MM.1S (cell line): ENCODE results near the gene CRADD.
"Not testable (repeated sequence)": the region's sequence is repeated elsewhere in the genome, so short reads cannot be mapped to it uniquely, and the experiment has no call there.

ENCODE experiments used
- DNase-seq: peaks from one replicate; pipeline ENCODE4 v3.0.0-alpha.2; 2015
- H2AFZ ChIP-seq: fragments of 300-600 bp; sonication (generic); 2 replicates; pipeline ENCODE4 v1.6.0; 2016; ENCODE audit warnings: antibody characterized with exemption, low read length
- H3F3A ChIP-seq: fragments of 300-600 bp; sonication (generic); 2 replicates; pipeline ENCODE4 v1.6.1; 2016; ENCODE audit warnings: mild to moderate bottlenecking, antibody characterized with exemption, low read length, moderate library complexity, mixed read lengths; ENCODE audit not compliant: insufficient read depth
- H3K27ac ChIP-seq: fragments of 300-600 bp; sonication (generic); 2 replicates; pipeline ENCODE4 v1.5.1; 2016; ENCODE audit warnings: mild to moderate bottlenecking, low read length
- H3K27me3 ChIP-seq: fragments of 300-600 bp; sonication (generic); replicated peaks from 2 replicates; pipeline ENCODE4 v1.6.0; 2016; ENCODE audit warnings: low read length; ENCODE audit not compliant: insufficient read depth
- H3K36me3 ChIP-seq: fragments of 300-600 bp; sonication (generic); replicated peaks from 2 replicates; pipeline ENCODE4 v1.6.1; 2016; ENCODE audit warnings: mild to moderate bottlenecking, low read length, mixed read lengths; ENCODE audit not compliant: insufficient read depth
- H3K4me1 ChIP-seq: fragments of 300-600 bp; sonication (generic); 2 replicates; pipeline ENCODE4 v1.6.1; 2016; ENCODE audit warnings: low read length, mixed read lengths
- H3K4me2 ChIP-seq: fragments of 300-600 bp; sonication (generic); 2 replicates; pipeline ENCODE4 v1.6.0; 2016; ENCODE audit warnings: low read depth, low read length
- H3K4me3 ChIP-seq: fragments of 300-600 bp; sonication (generic); 2 replicates; pipeline ENCODE4 v1.5.1; 2016; ENCODE audit warnings: low read length, mixed read lengths
- H3K79me2 ChIP-seq: fragments of 300-600 bp; sonication (generic); 2 replicates; pipeline ENCODE4 v1.6.1; 2016; ENCODE audit warnings: mixed run types, low read length, mixed read lengths
- H3K9ac ChIP-seq: fragments of 300-600 bp; sonication (generic); 2 replicates; pipeline ENCODE4 v1.6.1; 2016; ENCODE audit warnings: low read length, mixed read lengths
- H3K9me2 ChIP-seq: fragments of 300-600 bp; sonication (generic); replicated peaks from 2 replicates; pipeline ENCODE4 v1.6.1; 2016; ENCODE audit warnings: mild to moderate bottlenecking, low read length, mixed read lengths; ENCODE audit not compliant: insufficient read depth
- H3K9me3 ChIP-seq: fragments of 300-600 bp; sonication (generic); replicated peaks from 2 replicates; pipeline ENCODE4 v1.6.1; 2016; ENCODE audit warnings: mild to moderate bottlenecking, low read length, mixed read lengths; ENCODE audit not compliant: insufficient read depth
- H4K20me1 ChIP-seq: fragments of 300-600 bp; sonication (generic); 2 replicates; pipeline ENCODE4 v1.6.1; 2016; ENCODE audit warnings: mild to moderate bottlenecking, low read length, moderate library complexity, mixed read lengths; ENCODE audit not compliant: insufficient read depth
- EZH2 ChIP-seq: fragments of 300-600 bp; sonication (generic); optimal IDR thresholded peaks from 2 replicates; pipeline ENCODE3; 2017; ENCODE audit warnings: low read depth, mild to moderate bottlenecking, antibody characterized with exemption, low read length, mixed read lengths
- EZH2phosphoT487 ChIP-seq: fragments of 300-600 bp; sonication (generic); IDR thresholded peaks from 2 replicates; pipeline ENCODE4 v1.6.1; 2018; ENCODE audit warnings: antibody characterized with exemption, low read length
- TF ChIP-seq, protein P1 (sequence below): fragments of 300-600 bp; sonication (generic); IDR thresholded peaks from 2 replicates; pipeline ENCODE4 v1.5.1; 2016; ENCODE audit warnings: antibody characterized with exemption, low read length, mixed read lengths

CRADD gene

DNA sequence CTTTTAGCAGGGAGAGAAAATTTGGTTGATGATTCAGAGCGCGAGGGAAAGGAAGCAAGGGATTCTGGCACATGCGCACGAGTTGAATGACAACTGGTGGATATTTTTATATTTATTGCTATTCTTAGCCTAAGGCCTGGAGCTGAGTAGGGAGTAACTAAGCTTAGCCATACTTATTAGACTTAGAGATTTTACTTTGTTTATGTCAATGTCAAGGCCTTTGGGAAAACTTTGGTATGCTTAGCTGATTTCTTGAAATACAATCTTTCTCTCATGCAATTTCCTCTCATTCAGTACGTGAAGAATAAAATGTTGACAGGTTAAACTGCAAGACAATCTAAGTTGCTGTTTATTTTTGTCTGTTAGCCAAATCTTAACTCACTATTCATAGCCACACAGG is 101.1 kb downstream of the CRADD start:
- Histone ChIP-seq H3K36me3 (no peaks in the 10 kb centered on the region), H3K9me2 (no peaks in the 10 kb centered on the region), H3K9ac (no peak overlapping the region), H3K27me3 (no peaks in the 10 kb centered on the region), H3K79me2 (no peaks in the 10 kb centered on the region), H2AFZ (no peak overlapping the region), H3K4me2 (no peak overlapping the region), H3K27ac (no peak overlapping the region), H3F3A (no peaks in the 10 kb centered on the region), H3K9me3 (no peaks in the 10 kb centered on the region), H3K4me1 (no peaks in the 10 kb centered on the region), H4K20me1 (no peaks in the 10 kb centered on the region), H3K4me3 (no peak overlapping the region)
- TF ChIP-seq EZH2 (no peak), EZH2phosphoT487 (no peak)
- TF ChIP-seq, protein P1, sequence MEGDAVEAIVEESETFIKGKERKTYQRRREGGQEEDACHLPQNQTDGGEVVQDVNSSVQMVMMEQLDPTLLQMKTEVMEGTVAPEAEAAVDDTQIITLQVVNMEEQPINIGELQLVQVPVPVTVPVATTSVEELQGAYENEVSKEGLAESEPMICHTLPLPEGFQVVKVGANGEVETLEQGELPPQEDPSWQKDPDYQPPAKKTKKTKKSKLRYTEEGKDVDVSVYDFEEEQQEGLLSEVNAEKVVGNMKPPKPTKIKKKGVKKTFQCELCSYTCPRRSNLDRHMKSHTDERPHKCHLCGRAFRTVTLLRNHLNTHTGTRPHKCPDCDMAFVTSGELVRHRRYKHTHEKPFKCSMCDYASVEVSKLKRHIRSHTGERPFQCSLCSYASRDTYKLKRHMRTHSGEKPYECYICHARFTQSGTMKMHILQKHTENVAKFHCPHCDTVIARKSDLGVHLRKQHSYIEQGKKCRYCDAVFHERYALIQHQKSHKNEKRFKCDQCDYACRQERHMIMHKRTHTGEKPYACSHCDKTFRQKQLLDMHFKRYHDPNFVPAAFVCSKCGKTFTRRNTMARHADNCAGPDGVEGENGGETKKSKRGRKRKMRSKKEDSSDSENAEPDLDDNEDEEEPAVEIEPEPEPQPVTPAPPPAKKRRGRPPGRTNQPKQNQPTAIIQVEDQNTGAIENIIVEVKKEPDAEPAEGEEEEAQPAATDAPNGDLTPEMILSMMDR = no peak
- DNase-seq = no peak

DNA sequence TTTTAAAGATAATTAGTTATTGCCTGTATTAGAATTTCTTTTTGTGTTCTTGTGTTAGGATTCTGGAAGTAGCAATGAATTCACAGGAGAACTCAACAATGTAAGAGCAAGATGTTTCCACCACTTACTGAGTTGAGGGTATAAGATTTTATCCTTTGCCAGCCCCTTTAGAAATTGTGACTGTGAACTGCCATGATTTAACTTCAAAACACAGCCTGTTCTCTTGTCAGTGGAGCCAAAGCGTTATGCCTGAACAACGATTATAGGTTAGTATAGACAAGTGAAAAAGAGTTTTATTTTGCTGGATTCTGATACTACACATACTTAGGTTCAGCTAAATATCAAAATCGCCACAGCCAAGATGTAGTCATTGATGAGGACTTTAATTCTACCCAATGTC is 101.6 kb downstream of the CRADD start:
- Histone ChIP-seq H3F3A (no peaks in the 10 kb centered on the region), H3K9me2 (no peaks in the 10 kb centered on the region), H3K27me3 (no peaks in the 10 kb centered on the region), H3K4me1 (no peaks in the 10 kb centered on the region), H4K20me1 (no peaks in the 10 kb centered on the region), H3K4me2 (no peak overlapping the region), H3K79me2 (no peaks in the 10 kb centered on the region), H3K27ac (no peak overlapping the region), H3K36me3 (no peaks in the 10 kb centered on the region), H3K9me3 (no peaks in the 10 kb centered on the region), H2AFZ (no peak overlapping the region), H3K9ac (no peak overlapping the region), H3K4me3 (no peak overlapping the region)
- no peak for DNase-seq
- TF ChIP-seq, protein P1 = no peak
- TF ChIP-seq EZH2phosphoT487 (no peak), EZH2 (no peak)

DNA sequence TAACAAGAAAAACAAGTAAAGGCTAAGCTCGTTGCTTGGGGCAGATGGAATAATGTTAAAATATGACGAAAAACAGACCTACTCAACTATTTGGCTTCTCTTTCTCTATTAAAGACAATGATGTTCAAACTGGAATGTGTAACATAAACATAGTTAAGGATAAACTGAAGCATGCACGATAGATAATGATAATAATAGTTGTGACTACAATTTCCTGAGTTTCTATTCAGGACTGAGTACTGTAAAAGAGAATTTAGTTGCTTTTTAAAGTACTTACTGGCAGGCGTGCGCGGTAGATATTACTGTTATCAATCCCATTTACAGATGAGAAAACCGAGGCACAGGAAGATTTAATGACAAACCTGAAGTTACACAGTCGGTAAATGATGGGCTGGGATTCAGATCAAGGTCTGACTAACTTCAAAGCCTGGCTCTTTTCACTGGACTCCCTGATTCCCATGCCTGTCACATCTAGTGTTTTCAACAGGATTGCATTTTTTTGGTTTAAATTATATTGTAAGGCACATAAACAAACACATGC is 103.0 kb downstream of the CRADD start:
- Histone ChIP-seq H3K9ac (no peak overlapping the region), H4K20me1 (no peaks in the 10 kb centered on the region), H3K27ac (no peak overlapping the region), H3K79me2 (no peaks in the 10 kb centered on the region), H3K9me2 (no peaks in the 10 kb centered on the region), H3F3A (no peaks in the 10 kb centered on the region), H3K27me3 (no peaks in the 10 kb centered on the region), H3K9me3 (no peaks in the 10 kb centered on the region), H3K4me3 (no peak overlapping the region), H2AFZ (no peak overlapping the region), H3K4me2 (no peak overlapping the region), H3K4me1 (no peaks in the 10 kb centered on the region), H3K36me3 (no peaks in the 10 kb centered on the region)
- TF ChIP-seq, protein P1 = no peak
- TF ChIP-seq EZH2phosphoT487 = no peak
- no peak for DNase-seq

DNA sequence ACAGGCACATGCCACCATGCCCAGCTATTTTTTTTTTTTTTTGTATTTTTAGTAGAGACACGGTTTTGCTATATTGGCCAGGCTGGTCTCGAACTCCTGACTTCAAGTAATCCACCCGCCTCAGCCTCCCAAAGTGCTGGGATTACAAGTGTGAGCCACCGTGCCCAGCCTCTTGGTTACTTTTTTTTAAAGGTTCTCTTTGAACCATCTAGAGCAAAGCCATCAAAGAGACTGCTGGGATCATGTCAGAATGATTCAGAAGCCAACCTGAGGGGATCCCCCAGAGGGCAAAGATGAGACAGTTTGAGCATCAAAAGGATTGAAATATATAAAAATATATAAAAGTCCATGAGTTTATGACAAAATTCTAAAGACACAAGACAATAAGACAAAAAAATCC is 103.7 kb downstream of the CRADD start:
- not testable (repeated sequence) for H3K9me2 ChIP-seq, H3K36me3 ChIP-seq, DNase-seq, H3K9ac ChIP-seq, H3F3A ChIP-seq, H3K4me3 ChIP-seq, H2AFZ ChIP-seq, H3K4me2 ChIP-seq, H3K27ac ChIP-seq, H3K4me1 ChIP-seq, H3K9me3 ChIP-seq, H4K20me1 ChIP-seq, H3K27me3 ChIP-seq, H3K79me2 ChIP-seq

DNA sequence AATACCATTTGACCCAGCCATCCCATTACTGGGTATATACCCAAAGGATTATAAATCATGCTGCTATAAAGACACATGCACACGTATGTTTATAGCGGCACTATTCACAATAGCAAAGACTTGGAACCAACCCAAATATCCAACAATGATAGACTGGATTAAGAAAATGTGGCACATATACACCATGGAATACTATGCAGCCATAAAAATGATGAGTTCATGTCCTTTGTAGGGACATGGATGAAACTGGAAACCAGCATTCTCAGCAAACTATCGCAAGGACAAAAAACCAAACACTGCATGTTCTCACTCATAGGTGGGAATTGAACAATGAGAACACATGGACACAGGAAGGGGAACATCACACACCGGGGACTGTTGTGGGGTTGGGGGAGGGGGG is 104.8 kb downstream of the CRADD start:
- not testable (repeated sequence) for H3K9ac ChIP-seq, H2AFZ ChIP-seq, H3K4me3 ChIP-seq, H3K9me2 ChIP-seq, H3K27ac ChIP-seq, H3K36me3 ChIP-seq, H3K9me3 ChIP-seq, DNase-seq, H3K4me2 ChIP-seq, H3K27me3 ChIP-seq, H3K4me1 ChIP-seq, H4K20me1 ChIP-seq, H3K79me2 ChIP-seq, H3F3A ChIP-seq
